Endodermal cell (in vitro differentiated cells): Measurements from ENCODE around the gene LRRC36. TPM values are rescaled to one million over a fixed set of nuclear protein-coding genes. Genes with fewer than 3 reads are reported as not detected.

Source experiments
- DNase-seq: peaks from one replicate; pipeline ENCODE4 v3.0.0-alpha.2; 2017
- H3K27ac ChIP-seq: 2 replicates; pipeline ENCODE4 v1.5.1; 2013; ENCODE audit warnings: mild to moderate bottlenecking, low read depth, low read length, moderate library complexity
- H3K27me3 ChIP-seq: 2 replicates; pipeline ENCODE4 v1.6.1; 2013; ENCODE audit warnings: mild to moderate bottlenecking, low read length, moderate library complexity; ENCODE audit not compliant: insufficient read depth, control insufficient read depth, poor library complexity, severe bottlenecking
- H3K36me3 ChIP-seq: 2 replicates; pipeline ENCODE4 v1.7.0; 2013; ENCODE audit warnings: mild to moderate bottlenecking, low read length, moderate library complexity; ENCODE audit not compliant: control insufficient read depth, insufficient read depth
- H3K4me1 ChIP-seq: one replicate; pipeline ENCODE4 v1.7.0; 2013; ENCODE audit warnings: low read length; ENCODE audit not compliant: control insufficient read depth, insufficient read depth
- H3K4me3 ChIP-seq: 2 replicates; pipeline ENCODE4 v1.5.1; 2013; ENCODE audit warnings: mild to moderate bottlenecking, low read length, moderate library complexity
- H3K9ac ChIP-seq: 2 replicates; pipeline ENCODE4 v1.6.1; 2013; ENCODE audit warnings: mild to moderate bottlenecking, low read length, moderate library complexity; ENCODE audit not compliant: poor library complexity, severe bottlenecking; ENCODE audit errors: extremely low read depth
- H3K9me3 ChIP-seq: 2 replicates; pipeline ENCODE4 v1.6.1; 2013; ENCODE audit warnings: mild to moderate bottlenecking, low read length, moderate library complexity; ENCODE audit not compliant: control insufficient read depth
- H3K27ac Mint-ChIP-seq: 2 replicates; pipeline ENCODE4 v1.8.0; 2020; ENCODE audit warnings: mixed read lengths
- H3K27me3 Mint-ChIP-seq: 2 replicates; pipeline ENCODE4 v1.8.0; 2021; ENCODE audit warnings: mild to moderate bottlenecking, mixed read lengths; ENCODE audit not compliant: insufficient read depth
- H3K36me3 Mint-ChIP-seq: 2 replicates; pipeline ENCODE4 v1.8.0; 2020; ENCODE audit warnings: low read depth, mixed read lengths
- H3K4me1 Mint-ChIP-seq: 2 replicates; pipeline ENCODE4 v1.8.0; 2020; ENCODE audit warnings: mixed read lengths
- H3K4me3 Mint-ChIP-seq: 2 replicates; pipeline ENCODE4 v1.8.0; 2020; ENCODE audit warnings: mild to moderate bottlenecking, moderate library complexity, mixed read lengths
- H3K9me3 Mint-ChIP-seq: 2 replicates; pipeline ENCODE4 v1.8.0; 2020; ENCODE audit warnings: mild to moderate bottlenecking, mixed read lengths
- CTCF ChIP-seq: fragments of 200-600 bp; sonication (generic); conservative IDR thresholded peaks from 2 replicates; pipeline ENCODE4 v1.5.0; 2021; ENCODE audit warnings: antibody characterized with exemption, mild to moderate bottlenecking
- WGBS, 2 experiments: methylation state at CpG; one replicate each; pipeline versions ENCODE4 v1.1.5 to v1.1.7; 2013; ENCODE audit warnings: missing lambda C conversion rate in 2 of 2, mixed read lengths in 1 of 2; ENCODE audit not compliant: insufficient coverage in 1 of 2, insufficient read length in 1 of 2; 5-methylcytosine and 5-hydroxymethylcytosine counted together
- total RNA-seq, 2 donors: library from RNA; stranded (reverse); fragmentation: NEBNext Ultra II Directional in 1 of 2; extraction: Animal tissue kit (Norgen Biotek cat#: 25700) in 1 of 2; gene quantifications; 2 replicates in 1 of 2; 3 replicates in 1 of 2; pipeline ENCODE4 v1.2.1, GENCODE V29; 2021

LRRC36 gene
- total RNA-seq, 2 donors from 2014 or later, result 0.73 TPM; not detected in 1

- Mint-ChIP-seq H3K27ac (no peak overlapping the region), H3K4me3 (no peak overlapping the region), H3K27me3 (peaks cover 37% of the 10 kb centered on the region), H3K9me3 (no peaks in the 10 kb centered on the region), H3K36me3 (no peaks in the 10 kb centered on the region), H3K4me1 (peaks cover 3% of the 10 kb centered on the region)
- Histone ChIP-seq H3K4me1 (no peaks in the 10 kb centered on the region), H3K27ac (no peak overlapping the region), H3K4me3 (no peak overlapping the region), H3K9me3 (no peaks in the 10 kb centered on the region), H3K36me3 (no peaks in the 10 kb centered on the region), H3K27me3 (no peaks in the 10 kb centered on the region), H3K9ac (no peak overlapping the region)
- 88 to 98% methylated on average over 2 to 4 of the region's 4 CpGs for WGBS, 2 experiments
- DNase-seq, result no peak
- no peak for TF ChIP-seq CTCF
Measured at GRCh38 chr16:67294171-67294757, 32.4 kb upstream of the LRRC36 start.

- DNase-seq, result peak; percentile 54
- H3K36me3 Mint-ChIP-seq, result no peaks in the 10 kb centered on the region
- H3K4me1 Mint-ChIP-seq, result peaks cover 3% of the 10 kb centered on the region
- H3K9ac ChIP-seq, result no peak overlapping the region
- H3K4me3 Mint-ChIP-seq, result no peak overlapping the region
- H3K27ac ChIP-seq, result no peak overlapping the region
- H3K27me3 ChIP-seq, result no peaks in the 10 kb centered on the region
- no peaks in the 10 kb centered on the region for H3K36me3 ChIP-seq
- H3K4me1 ChIP-seq, result no peaks in the 10 kb centered on the region
- peaks cover 38% of the 10 kb centered on the region for H3K27me3 Mint-ChIP-seq
- no peaks in the 10 kb centered on the region for H3K9me3 Mint-ChIP-seq
- 83 to 87% methylated on average over 6 to 7 of the region's 7 CpGs for WGBS, 2 experiments
- H3K27ac Mint-ChIP-seq, result no peak overlapping the region
- H3K4me3 ChIP-seq, result no peak overlapping the region
- no peak for TF ChIP-seq CTCF
- H3K9me3 ChIP-seq, result no peaks in the 10 kb centered on the region
Measured at GRCh38 chr16:67294938-67295361, 31.7 kb upstream of the LRRC36 start.

- Histone ChIP-seq H3K27ac (no peak overlapping the region), H3K4me1 (peaks cover under 1% of the 10 kb centered on the region), H3K9ac (no peak overlapping the region), H3K36me3 (no peaks in the 10 kb centered on the region), H3K9me3 (no peaks in the 10 kb centered on the region), H3K4me3 (no peak overlapping the region), H3K27me3 (no peaks in the 10 kb centered on the region)
- peaks cover 3% of the 10 kb centered on the region for H3K4me1 Mint-ChIP-seq
- 90 to 94% methylated on average over 2 to 3 of the region's 3 CpGs for WGBS, 2 experiments
- no peak overlapping the region for H3K27ac Mint-ChIP-seq
- H3K4me3 Mint-ChIP-seq, result no peak overlapping the region
- no peak for DNase-seq
- peaks cover 38% of the 10 kb centered on the region for H3K27me3 Mint-ChIP-seq
- H3K36me3 Mint-ChIP-seq, result no peaks in the 10 kb centered on the region
- H3K9me3 Mint-ChIP-seq, result no peaks in the 10 kb centered on the region
- no peak for TF ChIP-seq CTCF
Measured at GRCh38 chr16:67296420-67296819, 30.2 kb upstream of the LRRC36 start.
